GM12891 (cell line): ENCODE measurements around the gene PSMD9.

Experiments used
- POLR2A ChIP-seq: IDR thresholded peaks from 2 replicates; pipeline ENCODE4 v1.6.1; 2011; ENCODE audit warnings: low read depth, low read length, control low read depth
- POLR2AphosphoS5 ChIP-seq: IDR thresholded peaks from 2 replicates; pipeline ENCODE4 v1.6.1; 2011; ENCODE audit warnings: low read depth, low read length, control low read depth
- POU2F2 ChIP-seq: IDR thresholded peaks from 2 replicates; pipeline ENCODE4 v1.6.1; 2011; ENCODE audit warnings: low read depth, mild to moderate bottlenecking, control low read depth, low read length, moderate library complexity
- SPI1 ChIP-seq: IDR thresholded peaks from 2 replicates; pipeline ENCODE4 v1.6.1; 2011; ENCODE audit warnings: low read depth, low read length, control low read depth
- TAF1 ChIP-seq: IDR thresholded peaks from 2 replicates; pipeline ENCODE4 v1.6.1; 2011; ENCODE audit warnings: low read depth, low read length, control low read depth

DNA sequence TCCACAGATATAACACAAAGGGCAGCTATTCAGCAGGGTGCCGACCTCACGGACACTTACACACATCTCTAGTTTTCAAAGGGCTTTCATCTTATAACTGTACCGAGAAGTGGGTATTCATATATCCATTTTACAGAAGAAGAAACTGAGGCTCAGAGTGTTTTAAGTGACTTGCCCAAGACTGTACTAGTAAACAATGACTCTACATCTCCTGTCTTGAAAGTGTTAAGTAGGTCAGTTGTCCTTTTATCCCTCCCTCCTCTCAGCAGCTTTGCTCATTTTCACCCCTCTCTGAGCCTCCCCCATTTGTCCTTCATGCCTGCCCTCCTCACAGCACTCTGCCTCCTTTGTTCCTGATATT is 43.6 kb downstream of the PSMD9 start:
- TF ChIP-seq POLR2AphosphoS5 = no peak
- TF ChIP-seq POLR2A = no peak
- TF ChIP-seq POU2F2 = no peak
- no peak for TF ChIP-seq TAF1
- no peak for TF ChIP-seq SPI1
